Measurements from ENCODE around the gene NRXN3.

The NRXN3 gene

GRCh38 chr14:79443602-79444001, 1273.4 kb downstream of the NRXN3 start:
- no peak for DNase-seq (ENCODE audit: low read depth in 1 of 2, low spot score in 1 of 2)
- in situ Hi-C loops (cut with HindIII; ENCODE audit: low pct_unique_long_range_greater_than_20kb, low sequenced_read_pairs): no loop called here
- TF ChIP-seq JUND (IDR thresholded peaks at IDR 0.05; ENCODE audit: low read depth): no peak

DNA sequence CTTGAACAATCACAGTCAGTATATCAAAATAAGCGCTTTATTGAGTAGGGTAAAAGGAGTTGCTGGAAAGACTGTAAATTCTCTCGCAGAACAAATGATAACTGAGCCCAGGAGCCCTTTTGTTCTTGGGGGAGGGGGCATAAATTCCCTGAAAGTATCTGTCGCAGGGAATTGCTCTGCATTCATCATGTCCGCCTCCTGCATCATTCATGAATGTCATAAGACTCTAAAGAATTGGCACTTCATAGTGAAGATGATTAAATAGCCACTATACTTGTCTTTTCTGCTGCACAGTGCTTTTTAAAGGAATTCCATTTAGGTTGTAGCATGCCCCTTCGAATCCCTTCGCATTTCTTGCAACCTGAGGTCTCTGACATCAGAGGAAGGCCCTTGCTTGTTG, 1278.8 kb downstream of the NRXN3 start:
- no peak for DNase-seq (ENCODE audit: low read depth in 1 of 2, low spot score in 1 of 2)
- in situ Hi-C loops (cut with HindIII; ENCODE audit: low pct_unique_long_range_greater_than_20kb, low sequenced_read_pairs): no loop called here
- no peak for TF ChIP-seq JUND (IDR thresholded peaks at IDR 0.05; ENCODE audit: low read depth)

GRCh38 chr14:79451601-79452000, 1281.4 kb downstream of the NRXN3 start:
- no peak for TF ChIP-seq JUND (IDR thresholded peaks at IDR 0.05; ENCODE audit: low read depth)
- in situ Hi-C loops (cut with HindIII; ENCODE audit: low pct_unique_long_range_greater_than_20kb, low sequenced_read_pairs): no loop called here
- no peak for DNase-seq (ENCODE audit: low read depth in 1 of 2, low spot score in 1 of 2)

DNA sequence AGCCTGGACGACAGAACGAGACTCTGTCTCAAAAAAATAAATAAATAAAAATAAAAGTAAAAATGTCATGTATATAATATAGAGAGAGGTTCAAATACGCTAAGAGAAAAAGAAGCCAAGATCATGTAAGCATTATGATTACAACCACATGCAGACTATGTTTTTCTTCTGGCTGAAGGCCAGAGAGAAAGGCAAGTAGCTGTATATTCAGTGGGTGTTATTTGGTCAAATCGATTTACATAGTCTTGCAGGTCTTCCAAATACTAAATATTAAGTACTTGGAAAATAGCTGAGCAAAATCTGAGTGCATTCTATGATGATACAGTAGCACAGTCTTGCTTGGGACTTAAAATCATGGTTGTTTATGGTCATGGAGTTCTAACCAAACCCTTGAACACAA, 1283.1 kb downstream of the NRXN3 start:
- TF ChIP-seq JUND (IDR thresholded peaks at IDR 0.05; ENCODE audit: low read depth): no peak
- no peak for DNase-seq (ENCODE audit: low read depth in 1 of 2, low spot score in 1 of 2)
- in situ Hi-C loops (cut with HindIII; ENCODE audit: low pct_unique_long_range_greater_than_20kb, low sequenced_read_pairs): no loop called here

- in situ Hi-C loops (cut with HindIII; ENCODE audit: low pct_unique_long_range_greater_than_20kb, low sequenced_read_pairs): no loop called here
Observed at GRCh38 chr14:79464468-79464867, 1294.3 kb downstream of the NRXN3 start.

GRCh38 chr14:79465651-79466050, 1295.5 kb downstream of the NRXN3 start:
- in situ Hi-C loops (cut with HindIII; ENCODE audit: low pct_unique_long_range_greater_than_20kb, low sequenced_read_pairs): no loop called here
- TF ChIP-seq JUND (IDR thresholded peaks at IDR 0.05; ENCODE audit: low read depth): no peak
- DNase-seq (ENCODE audit: low read depth in 1 of 2, low spot score in 1 of 2): no peak

More at GRCh38 chr14:79464468-79464867, 1294.3 kb downstream of the NRXN3 start:
- TF ChIP-seq JUND (IDR thresholded peaks at IDR 0.05; ENCODE audit: low read depth): no peak
- no peak for DNase-seq (ENCODE audit: low read depth in 1 of 2, low spot score in 1 of 2)

- TF ChIP-seq JUND (IDR thresholded peaks at IDR 0.05; ENCODE audit: low read depth): no peak
- in situ Hi-C loops (cut with HindIII; ENCODE audit: low pct_unique_long_range_greater_than_20kb, low sequenced_read_pairs): no loop called here
- DNase-seq (ENCODE audit: low read depth in 1 of 2, low spot score in 1 of 2): no peak
Observed at GRCh38 chr14:79466938-79467527, 1296.9 kb downstream of the NRXN3 start.

- TF ChIP-seq JUND (IDR thresholded peaks at IDR 0.05; ENCODE audit: low read depth): no peak
- no peak for DNase-seq (ENCODE audit: low read depth in 1 of 2, low spot score in 1 of 2)
- in situ Hi-C loops (cut with HindIII; ENCODE audit: low pct_unique_long_range_greater_than_20kb, low sequenced_read_pairs): no loop called here
Observed at GRCh38 chr14:79467835-79468234, 1297.7 kb downstream of the NRXN3 start.

- in situ Hi-C loops (cut with HindIII; ENCODE audit: low pct_unique_long_range_greater_than_20kb, low sequenced_read_pairs): no loop called here
Observed at GRCh38 chr14:79468486-79468885, 1298.3 kb downstream of the NRXN3 start.

GRCh38 chr14:79473651-79474050, 1303.5 kb downstream of the NRXN3 start:
- no peak for TF ChIP-seq JUND (IDR thresholded peaks at IDR 0.05; ENCODE audit: low read depth)
- no peak for DNase-seq (ENCODE audit: low read depth in 1 of 2, low spot score in 1 of 2)
- in situ Hi-C loops (cut with HindIII; ENCODE audit: low pct_unique_long_range_greater_than_20kb, low sequenced_read_pairs): no loop called here

More at GRCh38 chr14:79468486-79468885, 1298.3 kb downstream of the NRXN3 start:
- no peak for TF ChIP-seq JUND (IDR thresholded peaks at IDR 0.05; ENCODE audit: low read depth)
- no peak for DNase-seq (ENCODE audit: low read depth in 1 of 2, low spot score in 1 of 2)

DNA sequence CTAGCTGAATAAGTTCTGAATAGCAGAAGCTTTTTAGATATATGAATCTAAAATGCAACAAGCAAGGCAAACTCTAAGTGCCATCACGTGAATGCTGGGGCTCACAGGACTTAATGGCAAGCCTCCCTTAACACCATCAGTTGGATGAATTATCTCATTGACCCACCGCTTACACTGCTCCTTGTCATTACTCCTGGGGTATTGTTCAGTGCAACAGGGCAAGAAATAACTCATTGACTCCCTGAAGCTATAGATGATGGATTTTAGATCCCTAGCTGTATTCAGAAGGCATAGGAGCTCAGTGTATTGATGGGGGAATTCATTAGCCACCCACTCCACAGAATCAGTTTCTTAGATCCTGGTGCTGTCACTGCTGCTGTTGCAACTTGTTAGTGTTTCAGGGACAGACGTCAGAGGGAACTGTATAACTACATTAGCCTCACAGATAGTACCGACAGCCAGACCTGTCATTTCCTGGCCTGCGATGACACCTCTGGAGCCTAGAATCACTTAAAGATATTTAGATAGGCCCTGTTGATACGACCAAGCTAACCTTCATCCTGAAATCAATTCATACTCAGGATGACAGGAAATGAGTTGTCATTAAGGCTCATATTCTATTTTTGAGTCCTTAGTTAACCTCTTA, 1305.8 kb downstream of the NRXN3 start:
- no peak for TF ChIP-seq JUND (IDR thresholded peaks at IDR 0.05; ENCODE audit: low read depth)
- no peak for DNase-seq (ENCODE audit: low read depth in 1 of 2, low spot score in 1 of 2)
- in situ Hi-C loops (cut with HindIII; ENCODE audit: low pct_unique_long_range_greater_than_20kb, low sequenced_read_pairs): no loop called here

DNA sequence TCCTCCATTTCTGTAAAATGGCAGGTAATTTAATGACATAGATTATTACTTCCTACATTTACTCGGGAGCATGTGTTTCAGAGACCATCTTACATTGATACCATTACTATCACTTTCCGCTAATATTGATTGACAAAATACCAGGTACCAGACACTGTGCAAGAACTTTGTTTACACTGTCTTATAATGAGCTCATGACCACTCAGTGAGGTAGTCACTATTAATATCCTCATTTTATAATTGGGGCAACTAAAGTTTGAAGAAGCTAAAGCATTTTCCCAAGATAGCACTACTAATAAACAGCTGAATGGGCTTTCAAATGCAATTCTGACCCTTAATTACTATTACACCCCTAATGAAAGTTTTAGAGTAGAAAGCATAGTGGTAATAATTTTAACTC, 1306.4 kb downstream of the NRXN3 start:
- DNase-seq (ENCODE audit: low read depth in 1 of 2, low spot score in 1 of 2): no peak
- in situ Hi-C loops (cut with HindIII; ENCODE audit: low pct_unique_long_range_greater_than_20kb, low sequenced_read_pairs): no loop called here
- no peak for TF ChIP-seq JUND (IDR thresholded peaks at IDR 0.05; ENCODE audit: low read depth)

GRCh38 chr14:79480212-79480611, 1310.0 kb downstream of the NRXN3 start:
- in situ Hi-C loops (cut with HindIII; ENCODE audit: low pct_unique_long_range_greater_than_20kb, low sequenced_read_pairs): no loop called here
- no peak for TF ChIP-seq JUND (IDR thresholded peaks at IDR 0.05; ENCODE audit: low read depth)
- no peak for DNase-seq (ENCODE audit: low read depth in 1 of 2, low spot score in 1 of 2)

DNA sequence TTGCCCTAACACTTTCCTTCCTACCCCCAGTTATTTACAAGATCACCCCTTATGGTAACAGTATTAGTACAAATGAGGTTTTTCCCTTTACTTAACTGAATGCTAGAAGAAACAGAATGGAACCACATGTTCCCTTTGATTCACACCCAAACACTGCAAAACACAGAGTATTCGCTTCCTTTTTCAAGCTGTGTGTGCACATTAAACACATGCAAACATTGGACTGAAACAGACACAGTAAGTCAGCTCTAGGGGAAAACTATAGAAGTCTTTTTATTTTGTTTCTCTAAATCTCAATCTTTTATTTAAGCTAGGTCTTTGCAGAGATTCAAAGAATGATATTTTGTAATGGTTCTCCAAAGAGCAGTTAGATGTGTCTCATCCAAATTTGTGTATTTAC, 1312.7 kb downstream of the NRXN3 start:
- in situ Hi-C loops (cut with HindIII; ENCODE audit: low pct_unique_long_range_greater_than_20kb, low sequenced_read_pairs): no loop called here
- no peak for TF ChIP-seq JUND (IDR thresholded peaks at IDR 0.05; ENCODE audit: low read depth)
- no peak for DNase-seq (ENCODE audit: low read depth in 1 of 2, low spot score in 1 of 2)

Data from T47D (cell line).